SJCRH30 (cell line): ENCODE results near the gene FOXO1. TPM values are rescaled to one million over a fixed set of nuclear protein-coding genes. Genes with fewer than 3 reads are reported as not detected.
A peak's percentile ranks its signal among the peaks of the same experiment; 100 is the strongest.
"Not testable (repeated sequence)": the region's sequence is repeated elsewhere in the genome, so short reads cannot be mapped to it uniquely, and the experiment has no call there.

Experiments
- DNase-seq, 2 experiments: peaks; one replicate each; pipeline ENCODE4 v3.0.0-alpha.2; 2015 to 2020
- H3K27ac ChIP-seq: fragments of 250-450 bp; sonication (Bioruptor Pico); 2 replicates; pipeline ENCODE4 v1.5.1; 2020; ENCODE audit warnings: mild to moderate bottlenecking, moderate library complexity
- H3K27me3 ChIP-seq: fragments of 250-450 bp; sonication (Bioruptor Pico); 2 replicates; pipeline ENCODE4 v1.5.1; 2020; ENCODE audit warnings: mild to moderate bottlenecking, moderate library complexity
- H3K36me3 ChIP-seq: fragments of 250-450 bp; sonication (Bioruptor Pico); 2 replicates; pipeline ENCODE4 v1.5.1; 2020; ENCODE audit warnings: mild to moderate bottlenecking, moderate library complexity
- H3K4me1 ChIP-seq: fragments of 250-450 bp; sonication (Bioruptor Pico); 2 replicates; pipeline ENCODE4 v1.5.1; 2020; ENCODE audit warnings: mild to moderate bottlenecking, moderate library complexity
- H3K4me3 ChIP-seq: fragments of 250-450 bp; sonication (Bioruptor Pico); 2 replicates; pipeline ENCODE4 v1.5.1; 2020; ENCODE audit warnings: mild to moderate bottlenecking, moderate library complexity
- H3K9me3 ChIP-seq: fragments of 250-450 bp; sonication (Bioruptor Pico); replicated peaks from 2 replicates; pipeline ENCODE4 v1.5.1; 2020; ENCODE audit warnings: mild to moderate bottlenecking, moderate library complexity
- total RNA-seq: library from RNA; depleted of rRNA; stranded (reverse); fragments of >200 nt; shearing (Covaris generic); gene quantifications from 2 replicates; pipeline ENCODE4 v1.2.3, GENCODE V29; 2014; rRNA removed

The FOXO1 gene
- total RNA-seq = 47.0 and 53.7 TPM in 2 replicates

GRCh38 chr13:40666045-40666932, at the start of gene FOXO1:
Gene FOXO1, minus strand, starts transcription at chr13:40666641. Its CDS starts 429 bp downstream, at chr13:40666212.
- Histone ChIP-seq H3K36me3 (no peaks in the 10 kb centered on the region), H3K4me3 (peak within 1 kb of the TSS; percentile 90), H3K27ac (peak within 1 kb of the TSS; percentile 59), H3K9me3 (no peaks in the 10 kb centered on the region), H3K27me3 (no peaks in the 10 kb centered on the region), H3K4me1 (peaks cover 7% of the 10 kb centered on the region)
- DNase-seq = peak; percentile 79 to 86

GRCh38 chr13:40714433-40714832, 48.0 kb upstream of the FOXO1 start:
- not testable (repeated sequence) for DNase-seq, H3K4me3 ChIP-seq, H3K4me1 ChIP-seq, H3K9me3 ChIP-seq, H3K27ac ChIP-seq, H3K27me3 ChIP-seq, H3K36me3 ChIP-seq

- no peaks in the 10 kb centered on the region; the same call in 1 of the 2 replicates for H3K27me3 ChIP-seq
- no peaks in the 10 kb centered on the region for H3K36me3 ChIP-seq
- DNase-seq = no peak
- no peaks in the 10 kb centered on the region; the same call in 1 of the 2 replicates for H3K9me3 ChIP-seq
- no peak overlapping the region for H3K27ac ChIP-seq
- H3K4me3 ChIP-seq = no peak overlapping the region
- no peaks in the 10 kb centered on the region for H3K4me1 ChIP-seq
These were observed 40.0 kb upstream of the FOXO1 start for GRCh38 chr13:40706439-40706838.

GRCh38 chr13:40697711-40698110, 31.3 kb upstream of the FOXO1 start:
- no peak for DNase-seq
- H3K4me3 ChIP-seq = no peak overlapping the region
- no peaks in the 10 kb centered on the region for H3K9me3 ChIP-seq
- no peaks in the 10 kb centered on the region; the same call in 1 of the 2 replicates for H3K27me3 ChIP-seq
- H3K4me1 ChIP-seq = peaks cover 5% of the 10 kb centered on the region; the same call in 1 of the 2 replicates
- H3K36me3 ChIP-seq = no peaks in the 10 kb centered on the region
- no peak overlapping the region for H3K27ac ChIP-seq

- H3K36me3 ChIP-seq = no peaks in the 10 kb centered on the region
- no peak overlapping the region for H3K27ac ChIP-seq
- H3K27me3 ChIP-seq = no peaks in the 10 kb centered on the region
- DNase-seq = no peak
- no peak overlapping the region for H3K4me3 ChIP-seq
- H3K4me1 ChIP-seq = peaks cover 5% of the 10 kb centered on the region; the same call in 1 of the 2 replicates
- H3K9me3 ChIP-seq = no peaks in the 10 kb centered on the region
These were observed 28.0 kb upstream of the FOXO1 start for GRCh38 chr13:40694426-40694825.

GRCh38 chr13:40692946-40693345, 26.5 kb upstream of the FOXO1 start:
- Histone ChIP-seq H3K27me3 (no peaks in the 10 kb centered on the region), H3K4me3 (no peak overlapping the region), H3K27ac (no peak overlapping the region), H3K4me1 (peaks cover 5% of the 10 kb centered on the region; the same call in 1 of the 2 replicates), H3K36me3 (no peaks in the 10 kb centered on the region), H3K9me3 (no peaks in the 10 kb centered on the region)
- peak; percentile 14 to 29 for DNase-seq

GRCh38 chr13:40688781-40689180, 22.3 kb upstream of the FOXO1 start:
- Histone ChIP-seq H3K27ac (no peak overlapping the region), H3K27me3 (no peaks in the 10 kb centered on the region), H3K4me1 (peaks cover 5% of the 10 kb centered on the region; the same call in 1 of the 2 replicates), H3K36me3 (no peaks in the 10 kb centered on the region), H3K9me3 (no peaks in the 10 kb centered on the region), H3K4me3 (no peak overlapping the region)
- no peak for DNase-seq

- Histone ChIP-seq H3K4me1 (peaks cover 18% of the 10 kb centered on the region), H3K36me3 (no peaks in the 10 kb centered on the region), H3K4me3 (0 out of 2 replicates have a peak overlapping the region, but pooled peaks have one; percentile 11), H3K9me3 (no peaks in the 10 kb centered on the region), H3K27me3 (no peaks in the 10 kb centered on the region), H3K27ac (peak overlapping the region; percentile 7; the same call in 1 of the 2 replicates)
- peak in 1 of 2 experiments; percentile 59 for DNase-seq
These were observed 16.2 kb upstream of the FOXO1 start for GRCh38 chr13:40682449-40683240.

GRCh38 chr13:40681341-40682146, 15.1 kb upstream of the FOXO1 start:
- DNase-seq = peak; percentile 79 to 89
- peak overlapping the region; percentile 3; the same call in 1 of the 2 replicates for H3K27ac ChIP-seq
- H3K9me3 ChIP-seq = no peaks in the 10 kb centered on the region
- peaks cover 18% of the 10 kb centered on the region for H3K4me1 ChIP-seq
- H3K36me3 ChIP-seq = no peaks in the 10 kb centered on the region
- peak overlapping the region; percentile 5; the same call in 1 of the 2 replicates for H3K4me3 ChIP-seq
- no peaks in the 10 kb centered on the region for H3K27me3 ChIP-seq

- H3K9me3 ChIP-seq = no peaks in the 10 kb centered on the region
- H3K4me1 ChIP-seq = peaks cover 18% of the 10 kb centered on the region
- peak overlapping the region; percentile 3; the same call in 1 of the 2 replicates for H3K27ac ChIP-seq
- H3K27me3 ChIP-seq = no peaks in the 10 kb centered on the region
- 0 out of 2 replicates have a peak overlapping the region, but pooled peaks have one; percentile 5 for H3K4me3 ChIP-seq
- no peaks in the 10 kb centered on the region for H3K36me3 ChIP-seq
- peak in 1 of 2 experiments; percentile 42 for DNase-seq
These were observed 14.3 kb upstream of the FOXO1 start for GRCh38 chr13:40680659-40681323.

- DNase-seq = no peak
- Histone ChIP-seq H3K4me3 (no peak overlapping the region), H3K4me1 (peaks cover 18% of the 10 kb centered on the region), H3K9me3 (no peaks in the 10 kb centered on the region), H3K27me3 (no peaks in the 10 kb centered on the region), H3K27ac (no peak overlapping the region), H3K36me3 (no peaks in the 10 kb centered on the region)
These were observed 13.1 kb upstream of the FOXO1 start for GRCh38 chr13:40679480-40679985.

- Histone ChIP-seq H3K27me3 (no peaks in the 10 kb centered on the region), H3K27ac (no peak overlapping the region), H3K4me3 (no peak overlapping the region), H3K36me3 (no peaks in the 10 kb centered on the region), H3K4me1 (peaks cover 24% of the 10 kb centered on the region), H3K9me3 (no peaks in the 10 kb centered on the region)
- DNase-seq = no peak
These were observed 10.6 kb upstream of the FOXO1 start for GRCh38 chr13:40677064-40677463.

GRCh38 chr13:40676007-40676406, 9.6 kb upstream of the FOXO1 start:
- Histone ChIP-seq H3K27ac (no peak overlapping the region), H3K4me3 (no peak overlapping the region), H3K27me3 (no peaks in the 10 kb centered on the region), H3K9me3 (no peaks in the 10 kb centered on the region), H3K36me3 (no peaks in the 10 kb centered on the region), H3K4me1 (peaks cover 23% of the 10 kb centered on the region)
- DNase-seq = no peak
